Upper lobe of left lung (tissue), 6 donors: ENCODE data around the gene SLC26A8. TPM values are rescaled to one million over a fixed set of nuclear protein-coding genes. Genes with fewer than 3 reads are reported as not detected.

Source experiments
- ATAC-seq, 2 donors: fragments of 200-7000 bp; cut with Tn5 transposase; one replicate each; pipeline ENCODE4 v1.9.1; 2022; ENCODE audit warnings: mild to moderate bottlenecking in 2 of 2, moderate library complexity in 2 of 2; ENCODE audit not compliant: low FRiP score in 2 of 2
- DNase-seq, 2 donors: peaks; one replicate each; pipeline ENCODE4 v3.0.0-alpha.2; 2019 to 2020
- H3K27ac ChIP-seq, 4 donors: fragments of 200-600 bp; sonication (generic); one replicate each; pipeline ENCODE4 v1.5.1; 2016 to 2019
- H3K27me3 ChIP-seq, 4 donors: fragments of 200-600 bp; sonication (generic); one replicate each; pipeline ENCODE4 v1.5.1; 2017 to 2019
- H3K36me3 ChIP-seq, 4 donors: fragments of 200-600 bp; sonication (generic); one replicate each; pipeline ENCODE4 v1.5.1; 2016 to 2019
- H3K4me1 ChIP-seq, 4 donors: fragments of 200-600 bp; sonication (generic); one replicate each; pipeline ENCODE4 v1.5.1; 2018 to 2019
- H3K4me3 ChIP-seq, 4 donors: fragments of 200-600 bp; sonication (generic); one replicate each; pipeline ENCODE4 v1.5.1; 2017 to 2019; ENCODE audit warnings: mild to moderate bottlenecking in 2 of 4, moderate library complexity in 1 of 4
- H3K9me3 ChIP-seq, 4 donors: fragments of 200-600 bp; sonication (generic); one replicate each; pipeline ENCODE4 v1.5.1; 2018 to 2019
- EP300 ChIP-seq, 4 donors: sonication (generic); formaldehyde crosslinking; IDR thresholded peaks; one replicate each; pipeline ENCODE4 v1.5.1; 2017; ENCODE audit warnings: antibody characterized with exemption in 4 of 4, control low read depth in 2 of 4
- POLR2A ChIP-seq, 4 donors: fragments of 450-650 bp; IDR thresholded peaks; one replicate each; pipeline ENCODE4 v1.5.1; 2016 to 2017; ENCODE audit warnings: antibody characterized with exemption in 4 of 4, mild to moderate bottlenecking in 2 of 4
- POLR2AphosphoS5 ChIP-seq, 2 donors: sonication (generic); formaldehyde crosslinking; IDR thresholded peaks; one replicate each; pipeline ENCODE4 v1.5.1; 2017; ENCODE audit warnings: antibody characterized with exemption in 2 of 2
- WGBS, 2 donors: methylation state at CpG; one replicate each; pipeline ENCODE4 v1.1.5; 2017 to 2018; 5-methylcytosine and 5-hydroxymethylcytosine counted together
- total RNA-seq, 6 donors: library from RNA; depleted of rRNA in 4 of 6; stranded (reverse); fragments of >200 nt in 4 of 6; gene quantifications; one replicate each; pipeline versions ENCODE4 v1.1.0 to v1.2.1, GENCODE V29; 2016 to 2021
- TF ChIP-seq, protein P1 (sequence below), 6 experiments: fragments of 450-650 bp in 4 of 6; fragments of 200-600 bp in 2 of 6; sonication (generic) in 2 of 6; IDR thresholded peaks; one replicate each; pipeline ENCODE4 v1.5.1; 2016 to 2019; ENCODE audit warnings: antibody characterized with exemption in 6 of 6
- donor health status: DM: no; HTN: no; CAD: no; lungs with moderate emphysema.
- donor health status: DM: no; HTN: yes; CAD: no; lungs with severe emphysema.

Gene SLC26A8
- total RNA-seq, 6 donors from 2014 or later = under 0.01 to 1.5 (median 0.80) TPM

DNA sequence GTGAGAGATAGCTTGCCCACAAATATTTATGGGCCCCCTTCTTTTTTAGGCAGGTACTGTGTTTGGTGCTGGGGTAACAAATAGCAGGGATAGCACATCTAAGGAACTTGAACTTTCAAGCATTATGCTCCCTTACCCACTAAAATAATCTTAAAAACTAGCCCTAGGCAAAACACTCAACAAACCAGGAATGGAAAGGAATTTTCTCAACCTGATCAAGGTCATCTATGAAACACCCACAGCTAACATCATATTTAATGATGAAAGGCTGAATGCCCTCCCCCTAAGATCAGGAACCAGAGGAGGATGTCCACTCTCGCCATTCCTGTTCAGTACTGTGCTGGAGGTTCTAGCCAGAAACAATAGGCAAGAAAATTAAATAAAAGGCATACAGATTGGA is 94.8 kb downstream of the SLC26A8 start:
- no peak for ATAC-seq
- Histone ChIP-seq H3K9me3 (no peaks in the 10 kb centered on the region), H3K27me3 (no peaks in the 10 kb centered on the region), H3K36me3 (no peaks in the 10 kb centered on the region), H3K27ac (no peak overlapping the region), H3K4me1 (no peaks in the 10 kb centered on the region), H3K4me3 (no peak overlapping the region)
- TF ChIP-seq POLR2A (IDR thresholded peaks at IDR 0.05) (no peak), POLR2AphosphoS5 (IDR thresholded peaks at IDR 0.05) (no peak), EP300 (IDR thresholded peaks at IDR 0.05) (no peak)
- TF ChIP-seq, protein P1, sequence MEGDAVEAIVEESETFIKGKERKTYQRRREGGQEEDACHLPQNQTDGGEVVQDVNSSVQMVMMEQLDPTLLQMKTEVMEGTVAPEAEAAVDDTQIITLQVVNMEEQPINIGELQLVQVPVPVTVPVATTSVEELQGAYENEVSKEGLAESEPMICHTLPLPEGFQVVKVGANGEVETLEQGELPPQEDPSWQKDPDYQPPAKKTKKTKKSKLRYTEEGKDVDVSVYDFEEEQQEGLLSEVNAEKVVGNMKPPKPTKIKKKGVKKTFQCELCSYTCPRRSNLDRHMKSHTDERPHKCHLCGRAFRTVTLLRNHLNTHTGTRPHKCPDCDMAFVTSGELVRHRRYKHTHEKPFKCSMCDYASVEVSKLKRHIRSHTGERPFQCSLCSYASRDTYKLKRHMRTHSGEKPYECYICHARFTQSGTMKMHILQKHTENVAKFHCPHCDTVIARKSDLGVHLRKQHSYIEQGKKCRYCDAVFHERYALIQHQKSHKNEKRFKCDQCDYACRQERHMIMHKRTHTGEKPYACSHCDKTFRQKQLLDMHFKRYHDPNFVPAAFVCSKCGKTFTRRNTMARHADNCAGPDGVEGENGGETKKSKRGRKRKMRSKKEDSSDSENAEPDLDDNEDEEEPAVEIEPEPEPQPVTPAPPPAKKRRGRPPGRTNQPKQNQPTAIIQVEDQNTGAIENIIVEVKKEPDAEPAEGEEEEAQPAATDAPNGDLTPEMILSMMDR (IDR thresholded peaks at IDR 0.05) = no peak
- no peak for DNase-seq
- 96 to 100% methylated on average over 1 of the region's 1 CpG for WGBS, 2 donors

DNA sequence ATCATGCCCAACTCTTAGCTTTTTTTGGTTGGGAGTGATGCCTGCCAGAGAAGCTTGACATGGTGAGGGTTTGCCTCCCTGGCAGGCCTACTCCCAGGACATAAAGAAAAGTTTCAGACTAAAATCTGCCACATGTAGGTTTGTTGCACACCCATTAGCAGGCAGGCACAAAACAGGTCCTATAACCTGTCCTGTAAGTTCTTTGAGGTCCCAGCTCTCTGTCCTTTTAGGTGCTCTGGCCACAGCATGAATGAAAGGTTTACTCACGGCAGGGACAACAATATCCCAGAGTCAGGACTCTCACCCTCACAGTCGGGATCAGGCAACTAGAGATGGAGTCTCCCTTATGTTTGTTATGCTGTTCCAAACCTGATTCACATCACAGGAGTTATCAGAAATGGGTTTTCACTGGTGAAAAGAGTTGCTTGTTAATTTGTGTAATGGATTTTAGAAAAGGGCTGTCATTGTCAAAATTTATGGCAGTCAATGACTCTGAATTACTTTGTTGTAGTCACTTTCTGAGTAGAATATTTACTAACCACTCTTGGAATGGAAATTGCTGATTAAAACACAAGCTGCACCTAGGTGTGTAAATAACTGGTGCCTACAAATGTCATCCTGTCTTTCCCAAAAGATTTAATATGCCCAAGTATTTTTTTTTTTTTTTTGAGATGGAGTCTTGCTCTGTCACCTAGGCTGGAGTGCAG is 97.8 kb downstream of the SLC26A8 start:
- Histone ChIP-seq H3K27me3 (no peaks in the 10 kb centered on the region), H3K9me3 (no peaks in the 10 kb centered on the region), H3K4me1 (peaks cover 2 to 7% (median 6%) of the 10 kb centered on the region in 4 donors), H3K4me3 (no peak overlapping the region), H3K36me3 (no peaks in the 10 kb centered on the region), H3K27ac (no peak overlapping the region)
- no peak for TF ChIP-seq POLR2A (IDR thresholded peaks at IDR 0.05)
- TF ChIP-seq EP300 (IDR thresholded peaks at IDR 0.05) = no peak
- no peak for TF ChIP-seq POLR2AphosphoS5 (IDR thresholded peaks at IDR 0.05)
- TF ChIP-seq, protein P1 (IDR thresholded peaks at IDR 0.05) = no peak
- WGBS, 2 donors = 90 to 100% methylated on average over 2 of the region's 2 CpGs
- DNase-seq (no peak), ATAC-seq (no peak)

DNA sequence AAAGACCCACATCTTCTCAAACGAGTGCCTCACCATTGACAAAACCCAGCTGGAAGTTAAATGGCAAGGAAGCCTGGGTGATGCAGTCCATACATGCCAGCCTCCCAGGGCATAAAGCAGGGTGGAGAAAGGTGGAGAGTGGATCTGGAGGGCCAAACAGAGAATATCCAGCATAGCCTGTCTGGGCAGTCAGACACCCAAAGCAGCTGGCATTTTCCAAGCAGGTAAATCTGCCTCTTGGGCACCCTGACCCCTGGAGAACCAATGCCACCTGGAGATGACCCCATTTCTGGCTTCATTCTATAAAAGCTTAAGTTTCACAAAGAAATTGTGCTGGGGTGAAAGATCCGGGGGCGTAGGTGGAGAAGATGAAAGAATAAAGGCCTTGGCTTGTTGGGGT is 98.5 kb downstream of the SLC26A8 start:
- Histone ChIP-seq H3K27ac (no peak overlapping the region), H3K9me3 (no peaks in the 10 kb centered on the region), H3K36me3 (no peaks in the 10 kb centered on the region), H3K4me1 (peaks cover 6 to 12% (median 10%) of the 10 kb centered on the region in 4 donors), H3K4me3 (no peak overlapping the region), H3K27me3 (no peaks in the 10 kb centered on the region)
- WGBS, 2 donors = 80 to 84% methylated on average over 3 of the region's 3 CpGs
- ATAC-seq (no peak), DNase-seq (no peak)
- TF ChIP-seq, protein P1 (IDR thresholded peaks at IDR 0.05) = no peak
- TF ChIP-seq EP300 (IDR thresholded peaks at IDR 0.05) = no peak

DNA sequence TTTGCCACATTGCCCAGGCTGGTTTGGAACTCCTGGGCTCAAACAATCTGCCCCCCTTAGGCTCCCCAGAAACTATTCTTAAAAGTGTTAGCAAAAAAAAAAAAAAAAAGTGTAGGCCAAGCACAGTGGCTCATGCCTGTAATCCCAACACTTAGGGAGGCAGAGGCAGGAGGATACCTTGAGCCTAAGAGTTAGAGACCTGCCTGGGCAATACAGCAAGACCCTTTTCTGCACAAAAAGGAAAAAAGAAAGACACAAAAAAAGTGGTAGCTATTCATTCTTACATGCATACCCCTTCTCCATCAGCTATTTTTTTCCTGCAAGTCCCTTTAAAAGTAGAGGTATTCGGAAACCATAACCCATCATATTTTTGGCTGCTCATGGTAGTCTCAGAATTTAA is 100.3 kb downstream of the SLC26A8 start:
- Histone ChIP-seq H3K36me3 (no peaks in the 10 kb centered on the region), H3K4me1 (peaks cover 7 to 18% (median 15%) of the 10 kb centered on the region in 4 donors), H3K9me3 (no peaks in the 10 kb centered on the region), H3K27ac (no peak overlapping the region), H3K4me3 (no peak overlapping the region), H3K27me3 (no peaks in the 10 kb centered on the region)
- no peak for DNase-seq
- 100% methylated on average over 1 of the region's 1 CpG for WGBS, 2 donors
- TF ChIP-seq, protein P1 (IDR thresholded peaks at IDR 0.05) = no peak
- TF ChIP-seq EP300 (IDR thresholded peaks at IDR 0.05) = no peak
- TF ChIP-seq POLR2AphosphoS5 (IDR thresholded peaks at IDR 0.05) = no peak
- TF ChIP-seq POLR2A (IDR thresholded peaks at IDR 0.05) = no peak
- no peak for ATAC-seq

DNA sequence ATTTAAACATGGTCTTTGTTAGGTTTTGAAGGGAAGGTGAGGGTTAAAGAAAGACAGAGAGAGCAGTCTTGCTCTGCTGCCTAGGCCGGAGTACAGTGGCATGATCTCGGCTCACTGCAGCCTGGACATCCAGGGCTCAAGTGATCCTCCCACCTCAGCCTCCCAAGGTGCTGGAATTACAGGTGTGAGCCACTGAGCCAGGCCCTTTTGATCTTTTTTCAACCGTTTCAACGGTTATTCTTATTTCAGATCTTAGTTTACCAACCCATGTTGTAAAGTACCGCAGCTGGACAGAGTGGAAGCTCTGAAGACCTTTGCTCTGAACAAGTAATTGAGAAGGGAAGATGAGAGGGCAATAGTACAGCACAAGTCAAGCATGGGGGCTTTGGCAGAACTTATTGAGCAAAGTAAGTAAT is 102.3 kb downstream of the SLC26A8 start:
- no peaks in the 10 kb centered on the region for H3K27me3 ChIP-seq
- peaks cover 16 to 33% (median 24%) of the 10 kb centered on the region in 4 donors for H3K4me1 ChIP-seq
- 73 to 84% methylated on average over 5 of the region's 5 CpGs for WGBS, 2 donors
- no peak overlapping the region for H3K4me3 ChIP-seq
- ATAC-seq (no peak), DNase-seq (no peak)
- H3K27ac ChIP-seq = no peak overlapping the region
- H3K36me3 ChIP-seq = no peaks in the 10 kb centered on the region
- no peak for TF ChIP-seq POLR2A (IDR thresholded peaks at IDR 0.05)
- TF ChIP-seq, protein P1 (IDR thresholded peaks at IDR 0.05) = no peak
- no peak for TF ChIP-seq EP300 (IDR thresholded peaks at IDR 0.05)
- no peak for TF ChIP-seq POLR2AphosphoS5 (IDR thresholded peaks at IDR 0.05)
- H3K9me3 ChIP-seq = no peaks in the 10 kb centered on the region
